ENCODE data around the gene GPANK1.

Gene GPANK1

GRCh38 chr6:31617010-31617409 is 47.8 kb downstream of the GPANK1 start:
- DNase-seq (ENCODE audit: low read depth) = no peak

DNA sequence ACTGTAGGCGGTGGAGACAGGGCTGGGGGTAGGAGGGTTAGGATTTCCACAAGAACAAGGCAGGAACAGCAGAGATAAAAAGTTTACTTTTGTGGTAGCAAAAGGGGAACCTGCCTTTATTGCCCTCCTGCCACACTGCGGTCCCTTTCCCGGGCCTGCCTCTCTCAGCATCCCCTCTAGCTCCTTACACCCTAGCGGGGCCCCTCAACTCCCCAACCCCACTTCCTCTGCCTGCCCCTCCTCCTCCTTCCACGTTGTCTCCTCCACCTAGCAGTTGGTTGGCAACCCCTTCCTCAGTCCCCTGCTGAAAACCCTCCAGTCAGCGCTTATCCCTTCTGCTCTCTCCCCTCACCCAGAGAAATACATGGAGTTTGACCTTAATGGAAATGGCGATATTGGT is 49.0 kb downstream of the GPANK1 start:
- no peak for DNase-seq (ENCODE audit: low read depth)

- DNase-seq (ENCODE audit: low read depth) = no peak
Measured at GRCh38 chr6:31614684-31615578, 49.9 kb downstream of the GPANK1 start, which contains the start of gene AIF1. TSS of gene AIF1 (plus strand) at chr6:31615234. CDS start at chr6:31615330, 96 bp downstream.

DNA sequence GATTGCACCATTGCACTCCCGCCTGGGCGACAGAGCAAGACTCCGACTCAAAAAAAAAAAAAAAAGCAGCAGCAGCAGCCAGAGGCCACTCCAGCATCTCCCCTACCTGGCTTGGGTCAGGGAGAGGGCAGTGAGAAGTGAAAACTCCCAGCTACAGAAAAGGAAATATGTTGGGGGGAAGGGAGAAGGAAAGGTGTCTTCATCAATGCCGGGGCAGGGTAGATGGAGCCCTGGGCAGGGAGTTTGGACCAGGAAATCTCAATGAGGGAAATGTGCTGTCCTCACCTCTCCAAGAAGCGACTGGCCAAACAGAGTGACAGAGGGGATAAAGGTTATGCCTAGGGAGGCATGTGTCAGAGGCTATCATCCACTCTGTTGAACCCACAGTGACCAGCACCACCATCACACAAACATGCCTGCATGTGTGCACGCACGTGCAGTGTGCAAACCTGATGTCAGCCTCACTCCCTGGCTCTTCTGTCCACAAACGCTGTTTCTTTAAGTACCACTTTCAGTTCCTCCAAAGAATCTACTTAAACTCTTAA is 50.6 kb downstream of the GPANK1 start:
- DNase-seq (ENCODE audit: low read depth) = no peak

Data from activated T-helper 1 cell treated with Interleukin-2 at 50 U/mL for 16 hours (primary cell).